Activated naive CD4-positive, alpha-beta T cell treated with anti-CD3 and anti-CD28 coated beads for 36 hours (primary cell): Measurements from ENCODE around the gene KANK4. TPM values are rescaled to one million over a fixed set of nuclear protein-coding genes. Genes with fewer than 3 reads are reported as not detected.
"Not testable (repeated sequence)": the region's sequence is repeated elsewhere in the genome, so short reads cannot be mapped to it uniquely, and the experiment has no call there.

Experiments
- CTCF ChIA-PET: fragments of 350-600 bp; sonication (Branson Sonifier 250); formaldehyde crosslinking; loops from one replicate; lab custom pipeline; 2021; ENCODE audit warnings: antibody characterized with exemption; lab: Charles Lee
- DNase-seq: peaks from one replicate; pipeline ENCODE4 v3.0.0-alpha.2; 2020
- H3K27ac Mint-ChIP-seq: one replicate; pipeline ENCODE4 v1.8.0; 2021; ENCODE audit warnings: mild to moderate bottlenecking, mixed read lengths
- H3K27me3 Mint-ChIP-seq: one replicate; pipeline ENCODE4 v1.8.0; 2021; ENCODE audit warnings: low read depth, mixed read lengths
- H3K36me3 Mint-ChIP-seq: one replicate; pipeline ENCODE4 v1.8.0; 2021; ENCODE audit warnings: low read depth, mixed read lengths
- H3K4me1 Mint-ChIP-seq: one replicate; pipeline ENCODE4 v1.8.0; 2021; ENCODE audit warnings: low read depth, mixed read lengths
- H3K4me3 Mint-ChIP-seq: one replicate; pipeline ENCODE4 v1.8.0; 2021; ENCODE audit warnings: mild to moderate bottlenecking, moderate library complexity, mixed read lengths
- H3K9me3 Mint-ChIP-seq: one replicate; pipeline ENCODE4 v1.8.0; 2021; ENCODE audit warnings: mixed read lengths
- intact Hi-C: fragments of 100-400 bp; cut with micrococcal nuclease; formaldehyde crosslinking; loops from one replicate; pipeline ENCODE4 v1.15.1; 2023
- total RNA-seq, 2 experiments: library from RNA; stranded (reverse); gene quantifications; one replicate each; pipeline ENCODE4 v1.2.3, GENCODE V29; 2021

Gene KANK4
- total RNA-seq, 2 experiments from 2014 or later: not detected

DNA sequence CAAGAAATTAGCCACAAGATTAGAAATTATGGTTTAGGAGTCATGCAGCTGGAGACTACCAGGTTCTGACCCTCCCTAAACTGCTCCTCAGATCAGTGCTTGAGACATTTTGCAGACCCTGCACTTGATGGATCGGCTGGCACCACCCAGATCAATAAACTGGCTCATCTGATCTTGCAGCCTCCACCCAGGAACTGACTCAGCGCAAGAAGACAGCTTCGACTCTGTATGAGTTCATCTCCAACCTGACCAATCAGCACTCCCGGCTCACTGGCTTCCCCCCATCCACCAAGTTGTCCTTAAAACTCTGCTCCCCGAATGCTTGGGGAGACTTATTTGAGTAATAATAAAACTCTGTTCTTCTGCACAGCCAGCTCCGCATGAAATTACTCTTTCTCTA, 84.5 kb downstream of the KANK4 start:
- intact Hi-C loops: no loop called here
- no peaks in the 10 kb centered on the region for H3K9me3 Mint-ChIP-seq
- H3K36me3 Mint-ChIP-seq: no peaks in the 10 kb centered on the region
- CTCF ChIA-PET: no interaction called here
- H3K27ac Mint-ChIP-seq: no peak overlapping the region
- no peak overlapping the region for H3K4me3 Mint-ChIP-seq
- peaks cover 3% of the 10 kb centered on the region for H3K27me3 Mint-ChIP-seq
- no peaks in the 10 kb centered on the region for H3K4me1 Mint-ChIP-seq
- no peak for DNase-seq

DNA sequence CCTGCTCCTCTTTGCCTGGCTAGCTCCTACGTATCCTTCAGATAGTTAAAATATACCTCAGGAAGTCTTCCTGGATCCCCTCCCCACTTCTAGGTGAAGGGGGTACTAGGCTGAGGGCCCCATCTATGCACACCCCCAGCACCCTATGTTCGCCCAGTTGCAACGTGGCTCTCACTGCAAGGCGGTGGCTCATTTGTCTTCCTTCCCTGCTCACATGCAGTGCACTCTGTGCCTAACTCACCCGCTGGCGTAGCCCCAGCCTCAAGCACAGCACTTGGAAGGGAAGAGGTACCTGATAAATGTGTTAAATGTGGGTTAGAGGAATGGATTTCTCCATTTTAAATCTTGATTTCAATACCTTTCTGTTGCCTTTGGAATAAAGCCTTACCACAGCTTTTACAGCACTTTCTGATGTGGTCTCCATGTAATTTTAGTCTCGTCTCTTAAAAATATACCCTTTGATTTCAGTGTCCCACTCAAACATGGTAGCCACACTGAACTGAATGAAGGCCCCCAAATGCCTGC, 85.2 kb downstream of the KANK4 start:
- intact Hi-C loops: no loop called here

GRCh38 chr1:62232871-62233278, 86.4 kb downstream of the KANK4 start:
- no peak for DNase-seq
- Mint-ChIP-seq H3K4me3 (no peak overlapping the region), H3K27ac (no peak overlapping the region), H3K27me3 (peaks cover 3% of the 10 kb centered on the region), H3K4me1 (no peaks in the 10 kb centered on the region), H3K9me3 (no peaks in the 10 kb centered on the region), H3K36me3 (no peaks in the 10 kb centered on the region)
- CTCF ChIA-PET: no interaction called here
- intact Hi-C loops: no loop called here

More for the DNA sequence above, 85.2 kb downstream of the KANK4 start:
- CTCF ChIA-PET: no interaction called here
- Mint-ChIP-seq H3K4me3 (no peak overlapping the region), H3K27me3 (peaks cover 3% of the 10 kb centered on the region), H3K4me1 (no peaks in the 10 kb centered on the region), H3K27ac (no peak overlapping the region), H3K9me3 (no peaks in the 10 kb centered on the region), H3K36me3 (no peaks in the 10 kb centered on the region)
- DNase-seq: no peak

- Mint-ChIP-seq H3K9me3 (no peaks in the 10 kb centered on the region), H3K27ac (no peak overlapping the region), H3K4me1 (no peaks in the 10 kb centered on the region), H3K36me3 (no peaks in the 10 kb centered on the region), H3K4me3 (no peak overlapping the region), H3K27me3 (peaks cover 3% of the 10 kb centered on the region)
- DNase-seq: no peak
- CTCF ChIA-PET: interaction anchor here (1.3 kb wide), 1 partner anchor 12 kb away, joined by 3 read pairs; no protein-coding TSS in a partner anchor
- intact Hi-C loops: no loop called here
Observed at GRCh38 chr1:62230718-62231117, 88.5 kb downstream of the KANK4 start.

DNA sequence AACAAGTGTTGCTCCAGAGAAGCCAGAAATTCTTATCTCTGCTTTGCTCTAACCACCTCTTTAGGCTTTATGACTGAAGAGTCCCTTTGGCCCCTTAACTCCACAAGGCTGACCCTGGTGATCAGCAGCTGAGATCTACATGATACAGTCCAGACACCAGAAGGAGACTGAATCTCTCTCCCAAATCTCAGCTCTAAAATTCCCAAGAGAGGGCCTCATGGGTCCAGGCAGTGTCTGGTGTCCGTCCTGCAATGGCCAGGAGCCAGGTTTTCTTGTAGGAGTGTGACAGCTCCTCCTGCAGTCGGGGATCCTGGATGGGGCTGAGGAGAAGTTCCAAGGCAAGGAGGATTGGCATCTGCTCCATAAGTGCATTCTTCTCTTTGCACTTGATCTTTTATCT, 89.3 kb downstream of the KANK4 start:
- no peaks in the 10 kb centered on the region for H3K36me3 Mint-ChIP-seq
- no peak for DNase-seq
- no peak overlapping the region for H3K27ac Mint-ChIP-seq
- no peak overlapping the region for H3K4me3 Mint-ChIP-seq
- intact Hi-C loops: no loop called here
- H3K27me3 Mint-ChIP-seq: peaks cover 3% of the 10 kb centered on the region
- CTCF ChIA-PET: no interaction called here
- no peaks in the 10 kb centered on the region for H3K9me3 Mint-ChIP-seq
- no peaks in the 10 kb centered on the region for H3K4me1 Mint-ChIP-seq

DNA sequence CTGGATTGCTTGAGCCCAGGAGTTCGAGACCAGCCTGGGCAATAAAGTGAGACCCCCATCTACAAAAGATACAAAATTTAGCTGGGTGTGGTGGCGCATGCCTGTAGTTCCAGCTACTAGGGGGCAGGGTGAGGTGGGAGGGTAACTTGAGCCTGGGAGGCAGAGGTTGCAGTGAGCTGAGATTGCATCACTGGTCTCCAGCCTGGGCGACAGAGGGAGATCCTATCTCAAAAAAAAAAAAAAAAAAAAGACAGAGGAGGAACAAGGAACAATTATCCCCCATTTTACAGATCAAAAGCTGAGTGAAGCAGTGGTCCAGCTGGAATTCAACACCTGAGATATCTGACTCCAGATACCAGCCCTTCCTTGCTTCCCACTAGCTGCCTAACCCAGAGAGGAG, 89.8 kb downstream of the KANK4 start:
- DNase-seq: no peak
- CTCF ChIA-PET: interaction anchor here (1.1 kb wide), 1 partner anchor 147 kb away, joined by 3 read pairs; no protein-coding TSS in a partner anchor
- Mint-ChIP-seq H3K9me3 (no peaks in the 10 kb centered on the region), H3K36me3 (no peaks in the 10 kb centered on the region), H3K27ac (no peak overlapping the region), H3K4me1 (no peaks in the 10 kb centered on the region), H3K27me3 (peaks cover 3% of the 10 kb centered on the region), H3K4me3 (no peak overlapping the region)
- intact Hi-C loops: no loop called here

GRCh38 chr1:62228883-62229187, 90.4 kb downstream of the KANK4 start:
- Mint-ChIP-seq H3K9me3 (no peaks in the 10 kb centered on the region), H3K27me3 (peaks cover 3% of the 10 kb centered on the region), H3K36me3 (no peaks in the 10 kb centered on the region), H3K27ac (no peak overlapping the region), H3K4me1 (no peaks in the 10 kb centered on the region), H3K4me3 (no peak overlapping the region)
- no peak for DNase-seq
- intact Hi-C loops: no loop called here
- CTCF ChIA-PET: interaction anchor here (1.1 kb wide), 1 partner anchor 146 kb away, joined by 3 read pairs; no protein-coding TSS in a partner anchor

DNA sequence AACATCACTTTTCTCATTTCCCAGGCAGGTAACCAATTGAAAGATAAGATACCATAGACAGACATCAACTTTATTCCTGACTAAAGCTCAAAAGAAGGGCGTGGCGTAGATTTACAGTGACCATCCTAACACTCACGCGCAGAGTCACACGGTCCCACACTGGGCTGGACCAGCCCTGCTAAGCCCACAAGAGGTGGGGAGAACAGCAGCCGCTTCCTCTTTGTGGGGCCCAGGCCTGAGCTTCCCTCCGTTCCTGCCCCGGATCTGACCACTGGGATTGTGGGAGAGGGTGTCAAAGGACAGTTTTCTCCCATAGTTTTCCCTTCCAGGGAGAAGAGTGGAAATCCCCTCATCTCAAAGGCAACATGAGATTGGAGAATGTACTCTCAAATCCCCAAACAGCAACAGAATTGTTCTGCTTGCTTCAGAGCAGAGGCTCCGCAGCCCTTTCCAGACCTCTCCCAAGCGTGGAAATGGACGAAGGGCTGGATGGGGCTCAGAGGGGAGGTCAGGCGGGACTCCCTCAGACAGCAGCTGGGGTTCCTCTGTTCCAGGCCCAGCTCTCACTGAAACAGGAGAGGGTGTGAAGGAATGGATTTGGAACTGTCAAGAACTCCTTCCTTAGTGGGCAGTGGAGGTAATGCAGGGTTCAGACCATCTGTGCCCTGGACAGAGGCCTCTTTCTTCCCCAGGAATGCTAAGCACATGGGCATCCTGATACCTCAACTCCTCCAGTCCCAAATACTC, 90.9 kb downstream of the KANK4 start:
- no peak overlapping the region for H3K4me3 Mint-ChIP-seq
- H3K9me3 Mint-ChIP-seq: no peaks in the 10 kb centered on the region
- CTCF ChIA-PET: interaction anchor here (0.7 to 1.1 kb wide), 2 partner anchors 52 to 146 kb away, joined by 3 read pairs; no protein-coding TSS in a partner anchor
- H3K4me1 Mint-ChIP-seq: no peaks in the 10 kb centered on the region
- DNase-seq: no peak
- intact Hi-C loops: no loop called here
- peaks cover 3% of the 10 kb centered on the region for H3K27me3 Mint-ChIP-seq
- no peaks in the 10 kb centered on the region for H3K36me3 Mint-ChIP-seq
- H3K27ac Mint-ChIP-seq: no peak overlapping the region

GRCh38 chr1:62227496-62227895, 91.7 kb downstream of the KANK4 start:
- CTCF ChIA-PET: no interaction called here
- no peaks in the 10 kb centered on the region for H3K4me1 Mint-ChIP-seq
- DNase-seq: no peak
- no peak overlapping the region for H3K27ac Mint-ChIP-seq
- no peaks in the 10 kb centered on the region for H3K9me3 Mint-ChIP-seq
- H3K27me3 Mint-ChIP-seq: peaks cover 3% of the 10 kb centered on the region
- no peaks in the 10 kb centered on the region for H3K36me3 Mint-ChIP-seq
- H3K4me3 Mint-ChIP-seq: no peak overlapping the region
- intact Hi-C loops: no loop called here

- Mint-ChIP-seq H3K9me3 (no peaks in the 10 kb centered on the region), H3K4me1 (no peaks in the 10 kb centered on the region), H3K4me3 (no peak overlapping the region), H3K27me3 (no peaks in the 10 kb centered on the region), H3K36me3 (no peaks in the 10 kb centered on the region), H3K27ac (no peak overlapping the region)
- DNase-seq: no peak
- intact Hi-C loops: no loop called here
- CTCF ChIA-PET: no interaction called here
Observed at GRCh38 chr1:62224182-62224581, 95.1 kb downstream of the KANK4 start.

DNA sequence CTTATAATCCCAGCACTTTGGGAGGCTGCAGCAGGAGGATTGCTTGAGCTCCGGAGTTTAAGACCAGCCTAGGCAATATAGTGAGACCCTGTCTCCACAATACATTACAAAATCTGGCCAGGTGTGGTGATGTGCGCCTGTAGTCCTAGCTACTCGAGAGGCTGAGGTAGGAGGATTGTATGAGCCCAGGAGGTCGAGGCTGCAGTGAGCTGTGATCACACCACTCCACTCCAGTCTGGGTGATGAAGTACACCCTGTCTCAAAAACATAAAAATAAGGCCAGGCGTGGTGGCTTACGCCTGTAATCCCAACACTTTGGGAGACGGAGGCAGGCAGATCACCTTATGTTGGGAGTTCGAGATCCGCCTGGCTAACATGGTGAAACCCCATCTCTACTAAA, 96.9 kb downstream of the KANK4 start:
- CTCF ChIA-PET: no interaction called here
- Mint-ChIP-seq H3K4me1 (no peaks in the 10 kb centered on the region), H3K9me3 (no peaks in the 10 kb centered on the region)

GRCh38 chr1:62221171-62221570, 98.1 kb downstream of the KANK4 start:
- no peaks in the 10 kb centered on the region for H3K9me3 Mint-ChIP-seq
- H3K27me3 Mint-ChIP-seq: no peaks in the 10 kb centered on the region
- DNase-seq: no peak

More for the DNA sequence above, 96.9 kb downstream of the KANK4 start:
- intact Hi-C loops: no loop called here
- H3K27ac Mint-ChIP-seq: no peak overlapping the region
- H3K27me3 Mint-ChIP-seq: no peaks in the 10 kb centered on the region
- no peak for DNase-seq
- H3K4me3 Mint-ChIP-seq: no peak overlapping the region
- no peaks in the 10 kb centered on the region for H3K36me3 Mint-ChIP-seq

GRCh38 chr1:62220456-62220855, 98.8 kb downstream of the KANK4 start:
- intact Hi-C loops, H3K27me3 Mint-ChIP-seq, H3K4me3 Mint-ChIP-seq, H3K4me1 Mint-ChIP-seq, H3K36me3 Mint-ChIP-seq, H3K9me3 Mint-ChIP-seq, CTCF ChIA-PET, DNase-seq, H3K27ac Mint-ChIP-seq: not testable (repeated sequence)

More at GRCh38 chr1:62221171-62221570, 98.1 kb downstream of the KANK4 start:
- Mint-ChIP-seq H3K36me3 (no peaks in the 10 kb centered on the region), H3K4me3 (no peak overlapping the region), H3K4me1 (no peaks in the 10 kb centered on the region), H3K27ac (no peak overlapping the region)
- CTCF ChIA-PET: no interaction called here
- intact Hi-C loops: no loop called here
